Mesothelial cell of epicardium (in vitro differentiated cells): ENCODE measurements around the gene FAM107A. TPM values are rescaled to one million over a fixed set of nuclear protein-coding genes. Genes with fewer than 3 reads are reported as not detected.

Experiments used
- DNase-seq, 2 experiments: peaks; one replicate each; pipeline ENCODE4 v3.0.0; 2021; ENCODE audit warnings: low spot score in 2 of 2; ENCODE audit not compliant: unreplicated experiment in 2 of 2
- H3K27ac Mint-ChIP-seq: 2 replicates; pipeline ENCODE4 v1.8.0; 2021; ENCODE audit warnings: mixed read lengths
- H3K27me3 Mint-ChIP-seq: 2 replicates; pipeline ENCODE4 v1.8.0; 2021; ENCODE audit warnings: low read depth, mixed read lengths
- H3K36me3 Mint-ChIP-seq: 2 replicates; pipeline ENCODE4 v1.8.0; 2021; ENCODE audit warnings: mixed read lengths
- H3K4me1 Mint-ChIP-seq: 2 replicates; pipeline ENCODE4 v1.8.0; 2021; ENCODE audit warnings: mixed read lengths
- H3K4me3 Mint-ChIP-seq: 2 replicates; pipeline ENCODE4 v1.8.0; 2021; ENCODE audit warnings: mild to moderate bottlenecking, moderate library complexity, mixed read lengths
- H3K9me3 Mint-ChIP-seq: 2 replicates; pipeline ENCODE4 v1.8.0; 2021; ENCODE audit warnings: mixed read lengths
- CTCF ChIP-seq: fragments of 200-600 bp; sonication (generic); IDR thresholded peaks from one replicate; pipeline ENCODE4 v1.5.0; 2021; ENCODE audit warnings: antibody characterized with exemption; ENCODE audit not compliant: unreplicated experiment
- total RNA-seq: library from RNA; stranded (reverse); gene quantifications from 3 replicates; pipeline ENCODE4 v1.2.1, GENCODE V29; 2021

Gene FAM107A
- total RNA-seq, 1 donor from 2014 or later, result not detected

DNA sequence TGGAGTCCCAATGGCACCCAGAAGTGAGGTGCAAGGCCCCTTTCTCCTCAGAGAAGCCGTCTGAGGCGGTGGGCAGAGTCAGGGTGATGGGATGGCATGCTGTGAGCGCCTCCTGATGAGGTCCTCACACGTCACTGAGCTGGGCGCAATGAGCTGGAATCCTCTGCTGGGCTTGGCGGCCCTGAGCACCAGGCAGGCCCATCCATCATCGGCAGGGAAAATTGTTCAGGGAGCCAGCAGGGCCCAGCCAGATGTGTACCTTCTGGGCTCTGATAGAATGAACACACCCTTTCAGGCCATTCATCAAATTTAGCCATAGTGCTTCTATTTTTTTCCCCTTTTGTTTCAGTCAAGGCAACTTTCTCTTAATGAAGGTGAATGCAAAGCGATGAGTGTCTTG, 45.7 kb upstream of the FAM107A start:
- H3K27me3 Mint-ChIP-seq, result no peaks in the 10 kb centered on the region
- H3K9me3 Mint-ChIP-seq, result no peaks in the 10 kb centered on the region
- H3K27ac Mint-ChIP-seq, result no peak overlapping the region
- no peak for TF ChIP-seq CTCF
- no peak overlapping the region for H3K4me3 Mint-ChIP-seq
- H3K36me3 Mint-ChIP-seq, result no peaks in the 10 kb centered on the region
- peaks cover 17% of the 10 kb centered on the region for H3K4me1 Mint-ChIP-seq
- no peak for DNase-seq

GRCh38 chr3:58622436-58622835, 45.2 kb upstream of the FAM107A start:
- TF ChIP-seq CTCF, result no peak
- DNase-seq, result no peak
- Mint-ChIP-seq H3K36me3 (no peaks in the 10 kb centered on the region), H3K27me3 (no peaks in the 10 kb centered on the region), H3K27ac (no peak overlapping the region), H3K4me3 (no peak overlapping the region), H3K4me1 (peaks cover 22% of the 10 kb centered on the region), H3K9me3 (no peaks in the 10 kb centered on the region)

GRCh38 chr3:58621086-58621830, 44.1 kb upstream of the FAM107A start:
- Mint-ChIP-seq H3K36me3 (no peaks in the 10 kb centered on the region), H3K27ac (no peak overlapping the region), H3K4me3 (no peak overlapping the region), H3K27me3 (no peaks in the 10 kb centered on the region), H3K4me1 (peaks cover 28% of the 10 kb centered on the region), H3K9me3 (no peaks in the 10 kb centered on the region)
- DNase-seq, result no peak
- TF ChIP-seq CTCF, result no peak

GRCh38 chr3:58620421-58620820, 43.2 kb upstream of the FAM107A start:
- H3K27me3 Mint-ChIP-seq, result no peaks in the 10 kb centered on the region
- H3K4me3 Mint-ChIP-seq, result no peak overlapping the region
- no peaks in the 10 kb centered on the region for H3K9me3 Mint-ChIP-seq
- DNase-seq, result no peak
- no peaks in the 10 kb centered on the region for H3K36me3 Mint-ChIP-seq
- H3K27ac Mint-ChIP-seq, result no peak overlapping the region
- TF ChIP-seq CTCF, result no peak
- peaks cover 31% of the 10 kb centered on the region for H3K4me1 Mint-ChIP-seq

DNA sequence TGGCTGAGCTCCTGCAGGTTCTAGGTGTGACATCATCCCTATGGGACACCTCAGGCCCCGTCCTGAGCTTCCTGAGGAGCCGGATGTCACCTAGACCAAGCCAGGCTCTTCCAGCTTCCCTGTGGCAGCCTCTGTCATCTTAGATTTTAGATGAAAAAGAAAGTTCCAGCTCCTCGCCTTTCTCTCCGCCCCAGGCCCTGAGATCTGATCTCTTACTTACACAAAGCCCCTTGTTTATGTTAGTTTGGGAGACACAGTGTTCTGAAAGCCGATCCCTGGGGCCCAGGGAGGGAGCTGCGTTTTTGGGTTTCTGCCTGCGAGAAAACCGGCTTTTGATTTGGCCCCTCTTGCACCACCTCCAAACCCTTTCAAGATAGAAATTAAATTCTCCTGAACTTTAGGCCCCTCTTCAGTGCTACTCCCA, 40.2 kb upstream of the FAM107A start:
- peak overlapping the region; percentile 92 for H3K27ac Mint-ChIP-seq

More for the DNA sequence above, 40.2 kb upstream of the FAM107A start:
- no peak for TF ChIP-seq CTCF
- no peaks in the 10 kb centered on the region for H3K9me3 Mint-ChIP-seq
- no peak for DNase-seq
- H3K36me3 Mint-ChIP-seq, result no peaks in the 10 kb centered on the region
- no peaks in the 10 kb centered on the region for H3K27me3 Mint-ChIP-seq
- H3K4me3 Mint-ChIP-seq, result no peak overlapping the region
- H3K4me1 Mint-ChIP-seq, result peaks cover 29% of the 10 kb centered on the region
